K562 (cell line): ENCODE data around the gene FBXO46. TPM values are rescaled to one million over a fixed set of nuclear protein-coding genes. Genes with fewer than 3 reads are reported as not detected.

Experiments used
- DNMT1 ChIP-seq: fragments of 450-650 bp; IDR thresholded peaks from 2 replicates; pipeline ENCODE4 v1.6.1; 2016; ENCODE audit warnings: antibody characterized with exemption, mild to moderate bottlenecking
- E4F1 ChIP-seq: fragments of 250-450 bp; sonication (Bioruptor Pico); IDR thresholded peaks from 2 replicates; pipeline ENCODE4 v1.5.0; 2021; ENCODE audit warnings: mild to moderate bottlenecking, borderline replicate concordance
- GATA2 ChIP-seq: sonication (generic); formaldehyde crosslinking; IDR thresholded peaks from 2 replicates; pipeline ENCODE4 v1.4.0; 2020; ENCODE audit warnings: mild to moderate bottlenecking, missing genetic modification reagents
- HNRNPH1 ChIP-seq: fragments of 200-400 bp; formaldehyde crosslinking; optimal IDR thresholded peaks from 2 replicates; pipeline ENCODE3; 2017; ENCODE audit warnings: low read depth, mild to moderate bottlenecking, low read length, moderate library complexity
- KDM1A ChIP-seq, 2 experiments: fragments of 450-650 bp; IDR thresholded peaks; 2 replicates each; pipeline ENCODE4 v1.6.1; 2016; ENCODE audit warnings: mild to moderate bottlenecking in 2 of 2
- MBD1 ChIP-seq: fragments of 250-450 bp; sonication (Bioruptor Pico); IDR thresholded peaks from 2 replicates; pipeline ENCODE4 v1.8.0; 2022; ENCODE audit warnings: inconsistent platforms
- NR3C1 ChIP-seq: sonication (generic); formaldehyde crosslinking; IDR thresholded peaks from 2 replicates; pipeline ENCODE4 v1.8.1; 2022; ENCODE audit warnings: missing genetic modification reagents
- NR4A1 ChIP-seq, 2 experiments: fragments of 250-450 bp in 1 of 2; fragments of 450-650 bp in 1 of 2; sonication (Bioruptor Pico) in 1 of 2; IDR thresholded peaks; 2 replicates each; pipeline versions ENCODE4 v1.4.0 to v1.6.1; 2016 to 2020; ENCODE audit warnings: mild to moderate bottlenecking in 2 of 2, missing compliant biosample characterization in 1 of 2, missing genetic modification characterization in 1 of 2, moderate library complexity in 1 of 2
- NRF1 ChIP-seq, 2 experiments: fragments of 450-650 bp; IDR thresholded peaks in 1 of 2; conservative IDR thresholded peaks in 1 of 2; 2 replicates each; pipeline ENCODE4 v1.6.1; 2014; ENCODE audit warnings: mild to moderate bottlenecking in 2 of 2
- RERE ChIP-seq: sonication (generic); formaldehyde crosslinking; IDR thresholded peaks from 2 replicates; pipeline ENCODE4 v1.8.0; 2023; ENCODE audit warnings: missing genetic modification reagents, mild to moderate bottlenecking, borderline replicate concordance
- SNIP1 ChIP-seq: fragments of 450-650 bp; IDR thresholded peaks from 2 replicates; pipeline ENCODE4 v1.7.1; 2017; ENCODE audit warnings: low read depth, mild to moderate bottlenecking
- TCF3 ChIP-seq: sonication (generic); formaldehyde crosslinking; IDR thresholded peaks from 2 replicates; pipeline ENCODE4 v1.4.0; 2020; ENCODE audit warnings: mild to moderate bottlenecking, missing genetic modification reagents
- WHSC1 ChIP-seq: IDR thresholded peaks from one replicate; pipeline ENCODE4 v1.6.1; 2012; ENCODE audit warnings: low read length, control low read depth, inconsistent platforms
- ZNF224 ChIP-seq: sonication (generic); formaldehyde crosslinking; IDR thresholded peaks from 2 replicates; pipeline ENCODE4 v1.8.0; 2022; ENCODE audit warnings: mild to moderate bottlenecking, missing genetic modification reagents
- ZNF395 ChIP-seq: fragments of 200-800 bp; sonication (Bioruptor generic); IDR thresholded peaks from 2 replicates; pipeline ENCODE4 v1.6.1; 2017; ENCODE audit warnings: missing genetic modification characterization, missing compliant biosample characterization
- ZNF830 ChIP-seq: fragments of 250-450 bp; sonication (Bioruptor Pico); IDR thresholded peaks from 2 replicates; pipeline ENCODE4 v1.5.0; 2021; ENCODE audit warnings: mild to moderate bottlenecking
- polyA plus RNA-seq, 8 experiments: library from polyadenylated mRNA; depleted of rRNA in 4 of 8; stranded (reverse) in 5 of 8; unstranded in 3 of 8; fragments of >200 nt; fragmentation: Nextera tagmentation in 2 of 8; fragmentation: Illumina TruSeq in 1 of 8; extraction: Ambion mirVana in 2 of 8; extraction: Trizol in 1 of 8; gene quantifications; 2 replicates each; pipeline versions ENCODE4 v1.2.1 to v1.2.3, GENCODE V29; 2011 to 2014; ENCODE audit warnings: inconsistent platforms in 1 of 8, missing spikeins in 1 of 8
- total RNA-seq, 7 experiments: library from RNA; depleted of rRNA in 6 of 7; stranded (reverse); fragments of >200 nt in 6 of 7; fragmentation: Illumina TruSeq in 2 of 7; extraction: Trizol in 2 of 7; gene quantifications; 2 replicates each; pipeline versions ENCODE4 v1.2.1 to v1.2.3, GENCODE V29; 2011 to 2021; ENCODE audit warnings: low replicate concordance in 1 of 7

The FBXO46 gene
- total and polyA plus RNA-seq, 9 of the 15 experiments (the other 6 are each of a cell fraction or from before 2014, with no cell fraction given), result 1.5 to 36.1 (median 7.3) TPM

GRCh38 chr19:45779231-45780145, 48.8 kb upstream of the FBXO46 start (continued):
- TF ChIP-seq E4F1 (no peak), ZNF395 (CRISPR knock-in tag) (no peak), DNMT1 (no peak), RERE (no peak), HNRNPH1 (no peak), TCF3 (CRISPR knock-in tag) (no peak), NRF1 (conservative IDR thresholded peaks at IDR 0.05 in 1 of 2, IDR thresholded peaks at IDR 0.05 in 1 of 2) (peak; percentile 33 to 39; a peak in 2 of 4 replicates), ZNF830 (CRISPR knock-in tag) (peak; percentile 44; the same call in 1 of the 2 replicates), GATA2 (CRISPR knock-in tag) (no peak), NR3C1 (CRISPR knock-in tag) (no peak), KDM1A (IDR thresholded peaks at IDR 0.05) (no peak), SNIP1 (no peak), MBD1 (CRISPR knock-in tag) (no peak), ZNF224 (CRISPR knock-in tag) (no peak), NR4A1 (CRISPR knock-in tag; IDR thresholded peaks at IDR 0.05) (no peak), NR4A1 (tag; IDR thresholded peaks at IDR 0.05) (no peak), WHSC1 (no peak)
